Neutrophil (primary cell): ENCODE measurements around the gene MYO5A.

ENCODE experiments used
- H3K27ac ChIP-seq: fragments of 200-600 bp; sonication (generic); 2 replicates; pipeline ENCODE4 v1.5.1; 2016; ENCODE audit warnings: mild to moderate bottlenecking, moderate library complexity
- H3K27me3 ChIP-seq: fragments of 200-600 bp; sonication (generic); 2 replicates; pipeline ENCODE4 v1.6.0; 2016; ENCODE audit warnings: mild to moderate bottlenecking
- H3K36me3 ChIP-seq: fragments of 200-600 bp; sonication (generic); 2 replicates; pipeline ENCODE4 v1.5.1; 2017
- H3K4me1 ChIP-seq, 2 experiments: fragments of 200-600 bp in 1 of 2; sonication (generic) in 1 of 2; 1 replicate in 1 of 2; 2 replicates in 1 of 2; pipeline versions ENCODE4 v1.5.1 to v1.6.1; 2013 to 2016; ENCODE audit warnings: low read depth in 1 of 2, low read length in 1 of 2, mild to moderate bottlenecking in 1 of 2, moderate library complexity in 1 of 2; ENCODE audit not compliant: control insufficient read depth in 1 of 2, insufficient read depth in 1 of 2
- H3K4me3 ChIP-seq, 2 experiments: fragments of 200-600 bp in 1 of 2; sonication (generic) in 1 of 2; 1 replicate in 1 of 2; 2 replicates in 1 of 2; pipeline ENCODE4 v1.5.1; 2013 to 2016; ENCODE audit warnings: low read depth in 1 of 2, low read length in 1 of 2, mild to moderate bottlenecking in 1 of 2, moderate library complexity in 1 of 2
- H3K9me3 ChIP-seq: fragments of 200-600 bp; sonication (generic); 2 replicates; pipeline ENCODE4 v1.5.1; 2016
- TF ChIP-seq, protein P1 (sequence below): fragments of 200-600 bp; sonication (generic); IDR thresholded peaks from 2 replicates; pipeline ENCODE4 v1.5.1; 2016; ENCODE audit warnings: antibody characterized with exemption

MYO5A gene

DNA sequence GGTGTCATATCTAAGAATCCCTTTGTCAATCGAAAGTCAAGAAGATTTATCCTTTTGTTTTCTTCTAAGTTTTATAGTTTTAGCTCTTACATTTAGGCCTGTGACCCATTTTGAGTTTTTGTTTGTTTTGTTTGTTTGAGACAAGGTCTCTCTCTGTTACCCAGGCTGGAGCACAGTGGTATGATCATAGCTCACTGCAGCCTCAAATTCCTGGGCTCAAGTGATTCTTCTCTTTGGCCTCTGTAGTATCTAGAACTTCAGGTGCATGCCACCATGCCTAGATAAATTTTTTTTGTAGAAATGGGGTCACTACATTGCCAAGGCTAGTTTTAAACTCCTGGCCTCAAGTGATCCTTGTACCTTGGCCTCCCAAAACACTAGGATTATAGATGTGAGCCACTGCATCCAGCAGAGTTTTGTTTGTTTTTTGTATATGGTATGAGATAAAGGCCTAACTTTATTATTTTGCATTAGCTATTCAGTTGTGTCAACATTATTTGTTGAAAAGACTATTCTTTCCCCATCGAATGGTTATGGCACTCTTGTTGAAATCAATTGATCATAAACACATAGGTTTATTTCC is 227.3 kb downstream of the MYO5A start:
- TF ChIP-seq, protein P1, sequence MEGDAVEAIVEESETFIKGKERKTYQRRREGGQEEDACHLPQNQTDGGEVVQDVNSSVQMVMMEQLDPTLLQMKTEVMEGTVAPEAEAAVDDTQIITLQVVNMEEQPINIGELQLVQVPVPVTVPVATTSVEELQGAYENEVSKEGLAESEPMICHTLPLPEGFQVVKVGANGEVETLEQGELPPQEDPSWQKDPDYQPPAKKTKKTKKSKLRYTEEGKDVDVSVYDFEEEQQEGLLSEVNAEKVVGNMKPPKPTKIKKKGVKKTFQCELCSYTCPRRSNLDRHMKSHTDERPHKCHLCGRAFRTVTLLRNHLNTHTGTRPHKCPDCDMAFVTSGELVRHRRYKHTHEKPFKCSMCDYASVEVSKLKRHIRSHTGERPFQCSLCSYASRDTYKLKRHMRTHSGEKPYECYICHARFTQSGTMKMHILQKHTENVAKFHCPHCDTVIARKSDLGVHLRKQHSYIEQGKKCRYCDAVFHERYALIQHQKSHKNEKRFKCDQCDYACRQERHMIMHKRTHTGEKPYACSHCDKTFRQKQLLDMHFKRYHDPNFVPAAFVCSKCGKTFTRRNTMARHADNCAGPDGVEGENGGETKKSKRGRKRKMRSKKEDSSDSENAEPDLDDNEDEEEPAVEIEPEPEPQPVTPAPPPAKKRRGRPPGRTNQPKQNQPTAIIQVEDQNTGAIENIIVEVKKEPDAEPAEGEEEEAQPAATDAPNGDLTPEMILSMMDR: no peak
- peaks cover 2% of the 10 kb centered on the region for H3K36me3 ChIP-seq
- peaks cover 27% of the 10 kb centered on the region for H3K27me3 ChIP-seq
- H3K4me1 ChIP-seq: peaks cover 6% of the 10 kb centered on the region in 2 experiments
- H3K4me3 ChIP-seq: no peak overlapping the region
- no peaks in the 10 kb centered on the region for H3K9me3 ChIP-seq
- H3K27ac ChIP-seq: no peak overlapping the region

DNA sequence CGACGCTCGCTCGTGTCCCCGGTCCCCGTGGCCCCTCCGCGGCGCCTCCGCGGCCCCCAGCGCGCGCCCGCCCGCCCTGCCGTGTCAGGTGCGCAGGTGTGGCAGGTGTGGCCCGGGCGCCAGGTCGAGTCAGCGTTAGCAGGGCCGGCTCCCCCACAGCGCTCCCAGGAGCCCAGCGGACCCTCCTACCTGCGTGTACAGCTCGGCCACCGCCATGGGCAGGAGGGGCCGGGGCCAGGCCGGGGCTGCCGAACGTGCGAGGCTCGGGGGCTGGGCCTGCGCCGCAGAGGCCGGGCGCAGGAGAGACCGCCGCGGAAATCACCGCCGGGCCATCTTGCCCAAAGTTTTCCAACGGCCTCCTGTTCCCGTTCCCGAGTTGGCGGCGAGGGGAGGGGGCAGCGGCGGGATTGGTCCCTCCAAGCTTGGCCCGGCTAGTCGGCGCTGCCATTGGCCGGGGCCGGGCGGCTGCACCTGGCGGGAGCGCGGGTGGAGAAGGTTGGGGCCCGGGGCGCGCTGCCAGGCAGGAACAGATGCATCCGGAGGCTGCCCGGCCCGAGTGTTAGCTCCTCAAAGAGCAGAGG is 233.2 kb downstream of the MYO5A start, which contains the start of gene MYO5C:
Gene MYO5C, minus strand, starts transcription at position 384 of the 581 bp plus-strand sequence. Its CDS starts 168 bp downstream, at position 216.
- TF ChIP-seq, protein P1: no peak
- Histone ChIP-seq H3K9me3 (no peaks in the 10 kb centered on the region), H3K36me3 (no peaks in the 10 kb centered on the region), H3K4me1 (peaks cover 0 to 18% of the 10 kb centered on the region in 2 experiments), H3K27ac (no peak within 1 kb of the TSS), H3K27me3 (peaks cover 75% of the 10 kb centered on the region), H3K4me3 (no peak within 1 kb of the TSS)

DNA sequence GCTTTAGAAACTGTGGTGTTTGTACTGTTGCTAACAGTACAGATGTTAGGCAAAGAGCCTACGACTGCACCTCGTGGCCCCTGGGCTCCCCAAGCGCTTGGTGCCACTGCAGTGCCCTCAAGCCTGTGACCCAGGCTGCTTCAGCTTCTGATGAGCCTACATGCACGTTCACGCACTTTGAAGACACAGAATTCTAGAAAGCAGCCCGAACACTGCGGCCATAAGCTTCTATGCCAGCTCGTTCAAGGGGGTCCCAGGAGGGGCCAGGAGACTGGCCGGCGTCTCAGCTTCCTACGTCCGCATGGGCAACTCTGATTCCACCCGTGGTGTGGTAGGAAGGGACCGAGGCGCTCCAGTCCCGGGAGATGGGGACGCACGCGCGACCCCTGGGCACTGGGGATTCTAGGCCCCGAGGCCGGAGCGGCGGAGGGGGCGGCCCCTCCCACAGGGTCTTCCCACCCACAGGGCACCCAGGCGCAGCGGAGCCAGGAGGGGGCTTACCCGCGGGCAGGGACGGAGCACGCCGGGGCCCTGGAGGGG is 233.7 kb downstream of the MYO5A start:
- H3K9me3 ChIP-seq: no peaks in the 10 kb centered on the region
- no peaks in the 10 kb centered on the region for H3K36me3 ChIP-seq
- H3K27ac ChIP-seq: no peak overlapping the region
- H3K27me3 ChIP-seq: peaks cover 75% of the 10 kb centered on the region
- no peak overlapping the region for H3K4me3 ChIP-seq
- TF ChIP-seq, protein P1: no peak
- H3K4me1 ChIP-seq: peaks cover 0 to 18% of the 10 kb centered on the region in 2 experiments

DNA sequence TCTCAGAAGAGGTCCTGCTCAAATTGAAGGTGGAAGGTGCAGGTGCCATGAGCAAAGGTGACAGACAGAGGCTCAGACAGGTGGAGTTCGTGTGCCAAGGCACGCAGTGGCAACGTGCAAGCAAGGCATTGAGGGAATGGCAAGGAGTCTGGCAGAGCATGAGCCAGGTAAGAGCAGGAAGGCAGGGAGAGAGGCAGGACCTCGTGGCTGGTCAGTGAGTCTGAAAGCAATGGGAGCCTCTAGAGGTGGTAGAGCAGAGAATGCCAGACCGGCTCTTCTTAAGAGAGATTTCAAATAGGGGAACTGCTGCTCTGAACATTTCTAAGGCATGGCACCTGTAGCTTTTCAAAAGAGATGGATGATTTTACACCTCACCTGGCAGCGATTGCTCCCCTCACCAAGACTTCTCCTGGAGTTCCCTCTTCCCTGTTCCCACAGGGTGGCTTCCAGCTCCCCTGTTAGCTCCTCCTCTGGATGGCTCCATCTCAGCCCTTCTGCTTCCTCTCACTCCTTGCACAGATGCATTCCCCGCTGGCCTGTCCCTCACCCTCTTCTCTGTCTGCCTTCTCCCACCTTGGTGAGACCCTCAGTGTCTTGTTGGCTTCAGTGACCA is 235.8 kb downstream of the MYO5A start:
- Histone ChIP-seq H3K27ac (no peak overlapping the region), H3K4me1 (peaks cover 0 to 18% of the 10 kb centered on the region in 2 experiments), H3K27me3 (peaks cover 63% of the 10 kb centered on the region), H3K9me3 (no peaks in the 10 kb centered on the region), H3K4me3 (no peak overlapping the region), H3K36me3 (no peaks in the 10 kb centered on the region)
- TF ChIP-seq, protein P1: no peak

DNA sequence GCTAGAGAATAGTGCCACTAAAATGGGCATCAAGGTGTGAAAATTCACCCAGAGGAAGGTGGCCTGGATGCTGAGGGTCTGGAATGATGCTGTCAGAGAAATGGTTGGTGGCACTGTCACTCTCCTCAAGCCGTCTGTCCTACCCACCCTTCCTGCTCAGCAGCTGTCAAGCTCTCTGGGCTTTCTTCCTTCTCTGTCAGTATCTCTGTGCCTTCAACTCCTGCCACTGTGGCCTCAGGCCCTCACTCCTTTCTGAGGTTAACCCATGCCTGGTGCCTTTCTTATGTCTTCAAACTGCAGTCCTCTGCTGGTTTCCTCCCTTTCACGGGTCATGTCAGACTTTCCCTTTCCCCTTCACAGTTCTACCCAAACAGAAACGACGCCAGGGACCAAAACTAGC is 237.5 kb downstream of the MYO5A start:
- H3K27me3 ChIP-seq: peaks cover 46% of the 10 kb centered on the region
- no peaks in the 10 kb centered on the region for H3K36me3 ChIP-seq
- peaks cover 0 to 18% of the 10 kb centered on the region in 2 experiments for H3K4me1 ChIP-seq
- TF ChIP-seq, protein P1: no peak
- H3K27ac ChIP-seq: no peak overlapping the region
- no peaks in the 10 kb centered on the region for H3K9me3 ChIP-seq
- H3K4me3 ChIP-seq: no peak overlapping the region
